ENCODE measurements around the gene RCC1.

Gene RCC1

DNA sequence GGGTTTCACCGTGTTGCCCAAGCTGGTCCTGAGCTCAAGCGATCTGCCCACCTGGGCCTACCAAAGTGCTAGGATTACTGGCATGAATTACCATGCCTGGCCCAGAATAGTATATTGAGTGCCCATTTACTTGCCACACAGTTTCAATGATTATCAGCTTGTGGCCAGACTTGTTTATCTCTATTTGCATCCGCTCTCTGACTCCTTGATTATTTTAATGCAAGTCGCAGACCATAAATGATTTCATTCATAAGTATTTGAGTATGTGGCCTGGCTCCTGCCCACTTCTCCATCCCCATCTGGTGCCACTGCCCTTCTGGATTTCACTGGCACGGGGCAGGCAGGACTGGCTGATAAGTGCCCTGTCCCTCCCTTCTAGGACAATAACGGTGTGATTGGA, 28.8 kb downstream of the RCC1 start (continued):
- no peak for TF ChIP-seq TSHZ2 (CRISPR knock-in tag; IDR thresholded peaks at IDR 0.05)
- TF ChIP-seq PPARA (CRISPR knock-in tag; IDR thresholded peaks at IDR 0.05; ENCODE audit: borderline replicate concordance): no peak
- TF ChIP-seq ZNF8 (CRISPR knock-in tag; IDR thresholded peaks at IDR 0.05): no peak
- TF ChIP-seq ZFP3 (CRISPR knock-in tag; IDR thresholded peaks at IDR 0.05): no peak
- no peak for TF ChIP-seq ARNTL (CRISPR knock-in tag; IDR thresholded peaks at IDR 0.05; ENCODE audit: borderline replicate concordance, low read depth)
- TF ChIP-seq CSDC2 (CRISPR knock-in tag; IDR thresholded peaks at IDR 0.05): no peak
- no peak for TF ChIP-seq BACH2 (CRISPR knock-in tag; IDR thresholded peaks at IDR 0.05; ENCODE audit: borderline replicate concordance)
- no peak for TF ChIP-seq ZC3H10 (CRISPR knock-in tag; IDR thresholded peaks at IDR 0.05)
- TF ChIP-seq ISL1 (CRISPR knock-in tag; IDR thresholded peaks at IDR 0.05): no peak
- TF ChIP-seq ZFP30 (CRISPR knock-in tag; IDR thresholded peaks at IDR 0.05): no peak
- no peak for TF ChIP-seq SNAI2 (CRISPR knock-in tag; IDR thresholded peaks at IDR 0.05)
- TF ChIP-seq OSR1 (CRISPR knock-in tag; IDR thresholded peaks at IDR 0.05): no peak

- TF ChIP-seq ISL1 (CRISPR knock-in tag; IDR thresholded peaks at IDR 0.05) (no peak), TSHZ2 (CRISPR knock-in tag; IDR thresholded peaks at IDR 0.05) (no peak), TOX (CRISPR knock-in tag; IDR thresholded peaks at IDR 0.05; ENCODE audit: borderline replicate concordance) (no peak), BACH2 (CRISPR knock-in tag; IDR thresholded peaks at IDR 0.05; ENCODE audit: borderline replicate concordance) (no peak), GLIS3 (CRISPR knock-in tag; IDR thresholded peaks at IDR 0.05) (no peak), POU6F1 (CRISPR knock-in tag; IDR thresholded peaks at IDR 0.05; ENCODE audit: borderline replicate concordance, low read depth) (no peak), SNAI2 (CRISPR knock-in tag; IDR thresholded peaks at IDR 0.05) (no peak), TCF4 (CRISPR knock-in tag; IDR thresholded peaks at IDR 0.05; ENCODE audit: borderline replicate concordance) (no peak), ZFP3 (CRISPR knock-in tag; IDR thresholded peaks at IDR 0.05) (no peak), OSR1 (CRISPR knock-in tag; IDR thresholded peaks at IDR 0.05) (no peak), ZFP30 (CRISPR knock-in tag; IDR thresholded peaks at IDR 0.05) (no peak), ZNF565 (CRISPR knock-in tag; conservative IDR thresholded peaks at IDR 0.05; ENCODE audit: low read depth) (no peak), ESRRG (CRISPR knock-in tag; IDR thresholded peaks at IDR 0.05) (no peak), PATZ1 (CRISPR knock-in tag; IDR thresholded peaks at IDR 0.05; ENCODE audit: borderline replicate concordance) (no peak), PPARA (CRISPR knock-in tag; IDR thresholded peaks at IDR 0.05; ENCODE audit: borderline replicate concordance) (no peak), ARNTL (CRISPR knock-in tag; IDR thresholded peaks at IDR 0.05; ENCODE audit: borderline replicate concordance, low read depth) (no peak), ZC3H10 (CRISPR knock-in tag; IDR thresholded peaks at IDR 0.05) (no peak)
- TF ChIP-seq, protein P1, sequence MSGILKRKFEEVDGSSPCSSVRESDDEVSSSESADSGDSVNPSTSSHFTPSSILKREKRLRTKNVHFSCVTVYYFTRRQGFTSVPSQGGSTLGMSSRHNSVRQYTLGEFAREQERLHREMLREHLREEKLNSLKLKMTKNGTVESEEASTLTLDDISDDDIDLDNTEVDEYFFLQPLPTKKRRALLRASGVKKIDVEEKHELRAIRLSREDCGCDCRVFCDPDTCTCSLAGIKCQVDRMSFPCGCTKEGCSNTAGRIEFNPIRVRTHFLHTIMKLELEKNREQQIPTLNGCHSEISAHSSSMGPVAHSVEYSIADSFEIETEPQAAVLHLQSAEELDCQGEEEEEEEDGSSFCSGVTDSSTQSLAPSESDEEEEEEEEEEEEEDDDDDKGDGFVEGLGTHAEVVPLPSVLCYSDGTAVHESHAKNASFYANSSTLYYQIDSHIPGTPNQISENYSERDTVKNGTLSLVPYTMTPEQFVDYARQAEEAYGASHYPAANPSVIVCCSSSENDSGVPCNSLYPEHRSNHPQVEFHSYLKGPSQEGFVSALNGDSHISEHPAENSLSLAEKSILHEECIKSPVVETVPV (CRISPR knock-in tag; IDR thresholded peaks at IDR 0.05): no peak
- TF ChIP-seq, protein P2, sequence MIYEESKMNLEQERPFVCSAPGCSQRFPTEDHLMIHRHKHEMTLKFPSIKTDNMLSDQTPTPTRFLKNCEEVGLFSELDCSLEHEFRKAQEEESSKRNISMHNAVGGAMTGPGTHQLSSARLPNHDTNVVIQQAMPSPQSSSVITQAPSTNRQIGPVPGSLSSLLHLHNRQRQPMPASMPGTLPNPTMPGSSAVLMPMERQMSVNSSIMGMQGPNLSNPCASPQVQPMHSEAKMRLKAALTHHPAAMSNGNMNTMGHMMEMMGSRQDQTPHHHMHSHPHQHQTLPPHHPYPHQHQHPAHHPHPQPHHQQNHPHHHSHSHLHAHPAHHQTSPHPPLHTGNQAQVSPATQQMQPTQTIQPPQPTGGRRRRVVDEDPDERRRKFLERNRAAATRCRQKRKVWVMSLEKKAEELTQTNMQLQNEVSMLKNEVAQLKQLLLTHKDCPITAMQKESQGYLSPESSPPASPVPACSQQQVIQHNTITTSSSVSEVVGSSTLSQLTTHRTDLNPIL (CRISPR knock-in tag; IDR thresholded peaks at IDR 0.05; ENCODE audit: low read depth): no peak
- ATAC-seq: no peak
Measured at GRCh38 chr1:28535180-28535579, 29.3 kb downstream of the RCC1 start.
